ENCODE results near the gene FUT1. TPM values are rescaled to one million over a fixed set of nuclear protein-coding genes. Genes with fewer than 3 reads are reported as not detected.
"Not testable (repeated sequence)": the region's sequence is repeated elsewhere in the genome, so short reads cannot be mapped to it uniquely, and the experiment has no call there.

The FUT1 gene
- total and polyA plus RNA-seq, 10 of the 15 experiments (the other 5 are each of a cell fraction or from before 2014, with no cell fraction given) = 0.01 TPM; not detected in 9

DNA sequence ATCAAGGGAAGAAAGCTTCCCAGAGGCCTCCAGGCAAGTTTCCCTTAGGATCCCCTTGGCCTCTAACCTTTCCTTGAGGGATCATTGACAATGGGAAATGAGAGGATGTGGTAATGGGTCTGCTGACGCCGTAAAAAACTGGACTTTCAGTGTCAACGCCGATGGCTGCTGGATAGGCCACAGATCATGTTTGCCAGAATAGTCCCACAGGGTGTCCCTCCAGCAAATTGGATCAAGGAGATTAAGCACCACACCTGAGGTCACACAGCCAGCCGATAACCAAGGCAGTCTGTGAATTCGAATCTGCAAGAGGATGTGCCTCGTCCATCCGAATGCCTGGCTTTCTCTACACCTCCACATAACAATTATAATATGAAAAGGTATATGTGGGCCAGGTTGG is 40.8 kb upstream of the FUT1 start:
- Histone ChIP-seq H3K79me2 (ENCODE audit: control insufficient read depth, insufficient read depth, low read length) (no peaks in the 10 kb centered on the region), H3K4me1 (ENCODE audit: control insufficient read depth, insufficient read depth, low read length) (no peaks in the 10 kb centered on the region), H3K9ac (ENCODE audit: control insufficient read depth, insufficient read depth, low read length) (no peak overlapping the region), H2AFZ (ENCODE audit: control insufficient read depth, low read depth, low read length) (no peak overlapping the region), H3K36me3 (ENCODE audit: control insufficient read depth in 2 of 2, insufficient read depth in 2 of 2, low read length in 1 of 2) (no peaks in the 10 kb centered on the region; a peak in 1 of 4 replicates), H3K27me3 (replicated peaks in 1 of 2; ENCODE audit: control insufficient read depth in 2 of 2, insufficient read depth in 2 of 2, low read length in 1 of 2) (no peaks in the 10 kb centered on the region), H3K4me3 (no peak overlapping the region), H4K20me1 (ENCODE audit: control insufficient read depth, insufficient read depth) (no peaks in the 10 kb centered on the region), H3K27ac (ENCODE audit: control insufficient read depth, insufficient read depth) (no peak overlapping the region), H3K9me3 (replicated peaks; ENCODE audit: control insufficient read depth, insufficient read depth, low read length) (no peaks in the 10 kb centered on the region), H3K4me2 (ENCODE audit: control insufficient read depth, insufficient read depth) (no peak overlapping the region)
- FAIRE-seq (no peak), DNase-seq (ENCODE audit: low read depth, low spot score) (no peak), ATAC-seq (no peak)
- ChIA-PET CTCF (interaction anchor here (0.6 to 26.1 kb wide), 5 partner anchors 24 to 211 kb away, joined by 3 to 520 read pairs (median 10); partner anchors contain the start of gene HSD17B14), SMC1A (ENCODE audit: uncharacterized antibody, unreplicated experiment) (interaction anchor here (3.7 to 4.1 kb wide), 2 partner anchors 44 to 50 kb away, joined by 33 to 41 read pairs; partner anchors contain the start of gene HSD17B14), RAD21 (ENCODE audit: unreplicated experiment) (interaction anchor here (0.5 to 4.1 kb wide), 6 partner anchors 43 to 711 kb away, joined by 3 to 72 read pairs (median 6); partner anchors contain the start of gene HSD17B14), POLR2A (interaction anchor here (0.6 to 1.3 kb wide), 2 partner anchors 41 to 80 kb away, joined by 3 read pairs; no protein-coding TSS in a partner anchor)
- TF ChIP-seq, protein P1, sequence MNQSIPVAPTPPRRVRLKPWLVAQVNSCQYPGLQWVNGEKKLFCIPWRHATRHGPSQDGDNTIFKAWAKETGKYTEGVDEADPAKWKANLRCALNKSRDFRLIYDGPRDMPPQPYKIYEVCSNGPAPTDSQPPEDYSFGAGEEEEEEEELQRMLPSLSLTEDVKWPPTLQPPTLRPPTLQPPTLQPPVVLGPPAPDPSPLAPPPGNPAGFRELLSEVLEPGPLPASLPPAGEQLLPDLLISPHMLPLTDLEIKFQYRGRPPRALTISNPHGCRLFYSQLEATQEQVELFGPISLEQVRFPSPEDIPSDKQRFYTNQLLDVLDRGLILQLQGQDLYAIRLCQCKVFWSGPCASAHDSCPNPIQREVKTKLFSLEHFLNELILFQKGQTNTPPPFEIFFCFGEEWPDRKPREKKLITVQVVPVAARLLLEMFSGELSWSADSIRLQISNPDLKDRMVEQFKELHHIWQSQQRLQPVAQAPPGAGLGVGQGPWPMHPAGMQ (IDR thresholded peaks at IDR 0.05; ENCODE audit: borderline replicate concordance) = no peak
- TF ChIP-seq ZZZ3 (IDR thresholded peaks at IDR 0.05; ENCODE audit: control insufficient read depth, insufficient read length, low read depth) (no peak), ZNF24 (IDR thresholded peaks at IDR 0.05) (no peak), ETV6 (conservative IDR thresholded peaks at IDR 0.05 in 1 of 2, IDR thresholded peaks at IDR 0.05 in 1 of 2; ENCODE audit: borderline replicate concordance in 1 of 2, low read depth in 1 of 2) (no peak), CHD1 (IDR thresholded peaks at IDR 0.05; ENCODE audit: low read depth, low read length) (no peak), FOXM1 (IDR thresholded peaks at IDR 0.05; ENCODE audit: low read depth, low read length) (no peak), SREBF2 (IDR thresholded peaks at IDR 0.05; ENCODE audit: low read length) (no peak), NFXL1 (IDR thresholded peaks at IDR 0.05; ENCODE audit: borderline replicate concordance) (no peak)
- in situ Hi-C loops (cut with MboI) = no loop called here
- BruUV-seq (replicated peaks) = no TSS peak
- WGBS (ENCODE audit: insufficient coverage, insufficient replicate concordance, low lambda C conversion rate, missing lambda C conversion rate) = 63% methylated on average over 8 of the region's 8 CpGs
- intact Hi-C loops (cut with micrococcal nuclease; ENCODE audit: unreplicated experiment) = no loop called here

- H4K20me1 ChIP-seq (ENCODE audit: control insufficient read depth, insufficient read depth); H3K4me1 ChIP-seq (ENCODE audit: control insufficient read depth, insufficient read depth, low read length); H3K36me3 ChIP-seq (ENCODE audit: control insufficient read depth in 2 of 2, insufficient read depth in 2 of 2, low read length in 1 of 2); BruUV-seq (replicated peaks); H3K9ac ChIP-seq (ENCODE audit: control insufficient read depth, insufficient read depth, low read length); FAIRE-seq; ATAC-seq; H3K27me3 ChIP-seq (replicated peaks in 1 of 2; ENCODE audit: control insufficient read depth in 2 of 2, insufficient read depth in 2 of 2, low read length in 1 of 2); H2AFZ ChIP-seq (ENCODE audit: control insufficient read depth, low read depth, low read length); DNase-seq (ENCODE audit: low read depth, low spot score); H3K4me3 ChIP-seq; in situ Hi-C loops (cut with MboI); H3K27ac ChIP-seq (ENCODE audit: control insufficient read depth, insufficient read depth); H3K4me2 ChIP-seq (ENCODE audit: control insufficient read depth, insufficient read depth); intact Hi-C loops (cut with micrococcal nuclease; ENCODE audit: unreplicated experiment); H3K79me2 ChIP-seq (ENCODE audit: control insufficient read depth, insufficient read depth, low read length); H3K9me3 ChIP-seq (replicated peaks; ENCODE audit: control insufficient read depth, insufficient read depth, low read length): not testable (repeated sequence)
- RAD21 ChIA-PET (ENCODE audit: unreplicated experiment) = interaction anchor here (1.0 to 3.7 kb wide), 11 partner anchors 41 to 206 kb away, joined by 3 to 51 read pairs (median 6); partner anchors contain the start of genes CA11, GYS1, HSD17B14 and RUVBL2
- POLR2A ChIA-PET = interaction anchor here (0.6 to 1.3 kb wide), 3 partner anchors 49 to 182 kb away, joined by 3 to 6 read pairs (median 5); partner anchors contain the start of gene HSD17B14
- CTCF ChIA-PET = interaction anchor here (0.7 to 26.1 kb wide), 30 partner anchors 8 to 421 kb away, joined by 3 to 520 read pairs (median 5); partner anchors contain the start of genes BAX, CA11, GYS1 and HSD17B14
- 68% methylated on average over 9 of the region's 9 CpGs for WGBS (ENCODE audit: insufficient coverage, insufficient replicate concordance, low lambda C conversion rate, missing lambda C conversion rate)
- SMC1A ChIA-PET (ENCODE audit: uncharacterized antibody, unreplicated experiment) = interaction anchor here (0.6 to 2.3 kb wide), 13 partner anchors 8 to 206 kb away, joined by 3 to 44 read pairs (median 3); partner anchors contain the start of genes BAX, CA11, HSD17B14 and NUCB1
Measured at GRCh38 chr19:48787331-48787730, 34.9 kb upstream of the FUT1 start.

Measured in GM12878 (cell line).